Esophagus squamous epithelium (tissue), 4 donors: ENCODE results near the gene PNMA1.

Source experiments
- CTCF ChIP-seq, 6 experiments: fragments of 450-650 bp in 4 of 6; fragments of 200-600 bp in 2 of 6; sonication (generic) in 2 of 6; IDR thresholded peaks; one replicate each; pipeline ENCODE4 v1.5.1; 2016 to 2019; ENCODE audit warnings: antibody characterized with exemption in 6 of 6, mild to moderate bottlenecking in 4 of 6, moderate library complexity in 4 of 6
- POLR2A ChIP-seq, 4 donors: fragments of 450-650 bp; IDR thresholded peaks; one replicate each; pipeline ENCODE4 v1.6.1; 2017; ENCODE audit warnings: antibody characterized with exemption in 4 of 4, mild to moderate bottlenecking in 4 of 4, moderate library complexity in 3 of 4

GRCh38 chr14:73661872-73662271 lies 52.3 kb downstream of the PNMA1 start:
- TF ChIP-seq CTCF (IDR thresholded peaks at IDR 0.05) (no peak), POLR2A (IDR thresholded peaks at IDR 0.05) (no peak)
